ENCODE data around the gene SLC8B1. TPM values are rescaled to one million over a fixed set of nuclear protein-coding genes. Genes with fewer than 3 reads are reported as not detected.

Gene SLC8B1
- total RNA-seq, 4 donors from 2014 or later = 20.9 to 44.2 (median 29.8) TPM

DNA sequence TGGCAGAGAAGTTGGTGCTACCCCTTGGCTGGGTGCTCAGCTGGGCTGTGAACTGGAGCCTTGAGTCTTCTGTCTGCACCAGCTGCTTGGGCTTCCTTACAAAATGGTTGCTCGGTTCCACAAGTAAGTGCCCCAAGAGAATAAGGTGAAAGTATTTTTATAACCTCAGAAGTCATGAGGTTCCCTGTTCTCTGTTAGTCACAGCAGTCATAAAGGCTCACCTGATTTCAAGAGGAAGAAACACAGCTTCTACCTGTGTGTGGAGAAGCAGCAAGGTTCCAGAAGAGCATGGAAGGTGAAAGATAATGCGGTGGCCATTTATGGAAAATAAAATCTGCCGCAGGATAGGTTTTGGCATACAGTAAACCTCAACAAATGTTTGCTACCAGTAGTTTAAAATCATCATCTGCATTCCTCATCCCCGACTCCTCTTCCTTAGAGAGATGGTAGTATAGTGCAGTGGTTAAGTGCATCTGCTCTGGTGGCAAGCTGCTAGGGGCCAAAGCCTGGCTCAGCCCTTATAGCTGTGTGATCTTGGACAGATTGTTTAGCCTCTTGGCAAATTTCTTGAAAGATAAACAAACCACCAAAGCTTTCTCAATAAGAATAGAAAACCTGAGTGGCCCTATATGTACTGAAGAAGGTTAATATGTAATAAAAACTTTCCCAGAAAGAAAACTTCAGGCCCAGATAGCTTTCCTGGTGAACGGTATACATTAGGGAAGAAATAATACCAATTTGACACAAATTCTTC is 81.2 kb downstream of the SLC8B1 start:
- Histone ChIP-seq H3K27me3 (no peaks in the 10 kb centered on the region), H3K4me1 (peaks cover 0 to 7% (median 3%) of the 10 kb centered on the region in 3 donors), H3K36me3 (peaks cover 0 to 50% of the 10 kb centered on the region in 2 donors), H3K4me3 (no peak overlapping the region), H3K27ac (no peak overlapping the region), H3K9me3 (peaks cover 0 to 8% (median 0%) of the 10 kb centered on the region in 3 donors)
- 100% methylated on average over 3 to 4 of the region's 5 CpGs for WGBS, 2 donors (ENCODE audit: low coverage in 1 of 2)
- TF ChIP-seq, protein P1, sequence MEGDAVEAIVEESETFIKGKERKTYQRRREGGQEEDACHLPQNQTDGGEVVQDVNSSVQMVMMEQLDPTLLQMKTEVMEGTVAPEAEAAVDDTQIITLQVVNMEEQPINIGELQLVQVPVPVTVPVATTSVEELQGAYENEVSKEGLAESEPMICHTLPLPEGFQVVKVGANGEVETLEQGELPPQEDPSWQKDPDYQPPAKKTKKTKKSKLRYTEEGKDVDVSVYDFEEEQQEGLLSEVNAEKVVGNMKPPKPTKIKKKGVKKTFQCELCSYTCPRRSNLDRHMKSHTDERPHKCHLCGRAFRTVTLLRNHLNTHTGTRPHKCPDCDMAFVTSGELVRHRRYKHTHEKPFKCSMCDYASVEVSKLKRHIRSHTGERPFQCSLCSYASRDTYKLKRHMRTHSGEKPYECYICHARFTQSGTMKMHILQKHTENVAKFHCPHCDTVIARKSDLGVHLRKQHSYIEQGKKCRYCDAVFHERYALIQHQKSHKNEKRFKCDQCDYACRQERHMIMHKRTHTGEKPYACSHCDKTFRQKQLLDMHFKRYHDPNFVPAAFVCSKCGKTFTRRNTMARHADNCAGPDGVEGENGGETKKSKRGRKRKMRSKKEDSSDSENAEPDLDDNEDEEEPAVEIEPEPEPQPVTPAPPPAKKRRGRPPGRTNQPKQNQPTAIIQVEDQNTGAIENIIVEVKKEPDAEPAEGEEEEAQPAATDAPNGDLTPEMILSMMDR (IDR thresholded peaks at IDR 0.05) = no peak
- TF ChIP-seq POLR2A (IDR thresholded peaks at IDR 0.05) (no peak), POLR2AphosphoS5 (IDR thresholded peaks at IDR 0.05) (no peak)
- ATAC-seq = no peak

DNA sequence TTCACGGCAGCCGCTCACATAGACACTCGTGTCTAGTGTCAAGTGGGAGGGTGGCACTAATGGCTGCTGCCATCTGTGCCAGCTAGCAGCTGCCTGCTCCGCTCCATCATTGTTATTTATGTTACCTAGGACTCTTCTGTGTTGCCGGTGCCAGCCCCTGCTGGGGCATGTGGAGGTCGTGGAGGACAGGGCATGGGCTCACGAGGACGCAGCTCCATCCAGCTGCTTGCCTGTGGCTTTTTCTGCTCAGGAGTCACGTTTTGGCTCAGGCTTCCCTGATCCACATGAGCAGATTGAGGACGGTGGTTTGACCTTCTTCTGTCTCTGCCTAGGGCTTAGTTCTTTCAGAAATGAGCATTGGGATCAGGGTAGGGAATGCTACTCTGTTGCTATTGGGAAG is 82.4 kb downstream of the SLC8B1 start:
- no peak overlapping the region for H3K27ac ChIP-seq
- ATAC-seq = no peak
- peaks cover 0 to 2% (median 0%) of the 10 kb centered on the region in 3 donors for H3K4me1 ChIP-seq
- H3K27me3 ChIP-seq = no peaks in the 10 kb centered on the region
- 96 to 100% methylated on average over 1 to 8 of the region's 10 CpGs for WGBS, 2 donors (ENCODE audit: low coverage in 1 of 2)
- peaks cover 0 to 8% (median 0%) of the 10 kb centered on the region in 3 donors for H3K9me3 ChIP-seq
- H3K36me3 ChIP-seq = peaks cover 0 to 54% of the 10 kb centered on the region in 2 donors
- TF ChIP-seq EP300 (IDR thresholded peaks at IDR 0.05) (no peak), POLR2AphosphoS5 (IDR thresholded peaks at IDR 0.05) (no peak), POLR2A (IDR thresholded peaks at IDR 0.05) (no peak)
- TF ChIP-seq, protein P1 (IDR thresholded peaks at IDR 0.05) = no peak
- H3K4me3 ChIP-seq = no peak overlapping the region

DNA sequence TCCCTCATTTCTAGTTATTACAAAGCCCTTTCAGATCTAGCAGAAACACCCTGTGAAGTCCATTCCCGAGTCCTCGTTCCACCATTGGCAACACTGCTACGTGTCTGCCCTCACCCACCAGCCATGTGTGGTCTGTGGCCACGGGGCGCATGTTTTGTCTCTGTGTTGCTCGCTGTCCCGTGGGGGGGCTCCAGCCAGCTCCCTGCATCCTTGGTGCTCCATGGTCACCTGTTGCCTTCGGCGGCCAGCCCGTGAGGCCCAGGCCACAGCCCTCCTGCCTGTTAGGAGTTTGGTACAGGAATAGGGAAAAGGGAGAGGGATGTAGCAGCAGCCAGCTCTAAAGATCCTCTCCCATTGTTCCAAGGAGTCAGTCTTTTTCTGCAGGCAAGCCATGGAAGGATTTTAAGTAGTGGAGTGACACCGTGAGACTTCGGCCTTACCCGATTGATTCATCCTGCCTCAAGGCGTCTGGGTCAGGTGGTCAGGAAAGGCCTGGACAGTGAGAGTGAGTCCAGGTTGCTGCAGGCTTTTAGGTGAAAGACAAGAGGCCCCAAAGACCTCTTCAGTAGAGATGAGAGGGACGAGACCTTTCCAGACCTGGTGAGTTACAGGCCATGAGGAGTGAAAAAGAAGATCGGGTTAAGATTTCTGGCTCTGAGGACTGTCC is 83.4 kb downstream of the SLC8B1 start:
- 90 to 93% methylated on average over 7 to 11 of the region's 16 CpGs for WGBS, 2 donors (ENCODE audit: low coverage in 1 of 2)
- Histone ChIP-seq H3K4me1 (peaks cover under 1 to 12% (median 5%) of the 10 kb centered on the region in 3 donors), H3K4me3 (no peak overlapping the region), H3K27me3 (no peaks in the 10 kb centered on the region), H3K36me3 (peaks cover 0 to 54% of the 10 kb centered on the region in 2 donors), H3K9me3 (peaks cover 0 to 8% (median 0%) of the 10 kb centered on the region in 3 donors), H3K27ac (no peak overlapping the region)
- no peak for TF ChIP-seq POLR2AphosphoS5 (IDR thresholded peaks at IDR 0.05)
- TF ChIP-seq EP300 (IDR thresholded peaks at IDR 0.05) = no peak
- no peak for TF ChIP-seq POLR2A (IDR thresholded peaks at IDR 0.05)
- TF ChIP-seq, protein P1 (IDR thresholded peaks at IDR 0.05) = no peak
- ATAC-seq = no peak

DNA sequence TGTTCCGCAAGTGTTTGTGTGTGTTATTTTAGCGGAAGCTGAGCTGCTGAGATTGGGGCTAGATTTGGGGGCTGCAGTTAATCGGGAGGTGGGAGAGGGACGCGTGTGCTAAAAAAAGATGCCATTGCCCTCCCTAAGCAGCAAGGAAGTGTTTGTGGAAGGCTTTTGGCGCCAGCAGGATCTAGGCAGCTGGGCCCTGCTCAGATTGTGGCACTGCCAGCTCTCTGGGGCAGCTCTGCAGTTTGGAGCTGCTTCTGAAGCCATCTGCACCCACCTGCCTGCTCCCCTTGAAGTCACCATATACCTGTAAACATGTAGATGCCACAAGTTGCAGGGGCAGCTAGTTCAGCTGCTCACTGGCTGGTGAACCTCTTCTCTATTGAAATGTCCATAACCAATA is 84.9 kb downstream of the SLC8B1 start:
- H3K36me3 ChIP-seq = peaks cover 0 to 54% of the 10 kb centered on the region in 2 donors
- H3K4me1 ChIP-seq = peaks cover 4 to 27% (median 16%) of the 10 kb centered on the region in 3 donors
- WGBS, 2 donors (ENCODE audit: low coverage in 1 of 2) = 87 to 89% methylated on average over 5 to 6 of the region's 6 CpGs
- no peaks in the 10 kb centered on the region for H3K27me3 ChIP-seq
- H3K9me3 ChIP-seq = peaks cover 0 to 8% (median 0%) of the 10 kb centered on the region in 3 donors
- TF ChIP-seq, protein P1 (IDR thresholded peaks at IDR 0.05) = no peak
- TF ChIP-seq EP300 (IDR thresholded peaks at IDR 0.05) (no peak), POLR2A (IDR thresholded peaks at IDR 0.05) (no peak), POLR2AphosphoS5 (IDR thresholded peaks at IDR 0.05) (no peak)
- no peak for ATAC-seq
- no peak overlapping the region for H3K4me3 ChIP-seq
- H3K27ac ChIP-seq = no peak overlapping the region
